GM19240 (cell line): Measurements from ENCODE around the gene CDK15.

ENCODE experiments used
- DNase-seq: peaks from one replicate; pipeline ENCODE4 v3.0.0; 2011; ENCODE audit warnings: low spot score; ENCODE audit not compliant: insufficient read length

CDK15 gene

DNA sequence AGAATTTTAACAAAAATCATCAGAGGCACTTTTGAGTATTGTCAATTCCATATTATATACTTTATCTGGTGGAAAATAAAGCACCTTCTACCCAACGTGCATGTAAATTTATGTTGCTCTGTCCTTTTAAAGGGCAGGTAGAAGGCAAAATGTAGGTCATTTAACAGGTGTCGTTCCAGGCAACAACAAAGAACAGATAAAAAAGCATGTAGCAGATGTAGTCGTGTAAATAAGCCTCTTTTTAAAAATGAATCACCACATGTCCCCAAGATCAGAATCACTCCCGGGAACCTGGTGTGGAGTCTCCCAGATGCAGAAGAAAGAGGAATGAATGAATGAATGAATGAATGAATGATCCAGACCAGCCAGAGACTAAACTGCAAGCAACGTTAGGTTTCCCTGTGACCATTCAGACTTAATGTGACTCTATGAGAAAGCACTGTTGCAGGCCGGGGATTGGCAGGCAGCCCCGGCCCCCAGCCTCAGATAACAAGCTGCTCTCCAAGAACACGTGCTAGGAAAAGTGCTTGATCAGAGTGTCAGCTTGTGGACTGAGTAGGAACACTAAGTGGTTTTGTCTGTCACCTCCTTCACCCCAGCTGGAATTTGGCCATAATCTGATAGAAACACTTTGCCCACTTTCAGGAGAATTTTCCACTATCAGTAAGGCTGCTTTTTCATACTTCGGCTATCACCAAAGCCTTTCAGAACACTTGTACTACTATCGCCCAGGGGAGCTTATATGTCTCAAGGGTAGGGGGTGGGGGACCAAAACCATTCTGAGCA is 100.6 kb downstream of the CDK15 start:
- no peak for DNase-seq

DNA sequence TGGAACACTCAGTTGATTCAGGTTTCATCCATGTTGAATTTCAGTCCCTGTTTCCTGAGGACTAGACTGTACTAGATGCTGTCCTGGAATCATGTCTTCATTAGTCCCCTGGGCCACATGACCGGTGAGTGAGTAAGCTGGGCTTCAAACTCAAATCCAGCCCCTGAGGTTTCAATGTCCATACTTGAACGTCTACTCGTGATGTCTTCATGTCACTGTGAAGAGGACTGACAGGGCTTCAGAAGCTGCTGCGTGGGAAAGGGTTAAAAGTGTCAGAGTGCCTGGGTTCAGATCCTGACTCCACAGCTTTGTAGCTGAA is 101.2 kb downstream of the CDK15 start:
- no peak for DNase-seq

DNA sequence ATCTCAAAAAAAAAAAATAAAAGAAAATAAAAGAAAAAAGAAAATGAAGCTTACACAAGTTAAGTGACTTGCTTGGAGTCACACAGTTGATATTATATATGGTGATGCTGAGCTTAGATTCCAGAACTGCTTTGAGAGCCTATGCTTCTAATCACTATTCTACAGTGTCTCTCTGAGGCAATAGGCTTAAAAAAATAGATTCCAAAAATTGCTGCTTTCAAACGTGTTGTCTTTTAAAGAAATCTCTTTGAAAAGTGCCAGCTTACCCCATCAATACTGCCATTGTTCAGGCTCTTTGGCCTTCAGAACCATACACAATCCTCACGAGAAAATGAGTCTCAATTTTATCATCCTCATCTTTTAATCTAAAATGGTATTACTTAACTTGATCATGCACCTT is 102.6 kb downstream of the CDK15 start:
- DNase-seq, result no peak

DNA sequence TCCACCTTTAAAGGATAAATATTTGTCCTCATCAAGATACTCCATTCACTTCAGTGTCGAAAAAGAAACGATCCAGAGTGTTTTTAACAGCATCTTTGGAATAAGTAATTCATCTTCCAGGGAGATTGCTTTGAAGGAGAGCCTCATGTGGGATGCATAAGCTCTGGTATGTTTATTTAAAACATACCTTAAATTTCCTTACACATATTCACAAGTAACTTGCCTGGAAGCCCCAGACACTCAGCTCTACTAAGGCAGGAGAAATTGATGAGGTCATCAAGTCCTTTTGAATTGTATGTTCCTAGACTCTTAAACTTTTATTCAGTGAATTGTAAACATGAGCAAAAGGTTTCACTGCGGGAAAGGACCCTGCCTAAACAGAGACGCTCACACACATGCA is 103.0 kb downstream of the CDK15 start:
- no peak for DNase-seq

DNA sequence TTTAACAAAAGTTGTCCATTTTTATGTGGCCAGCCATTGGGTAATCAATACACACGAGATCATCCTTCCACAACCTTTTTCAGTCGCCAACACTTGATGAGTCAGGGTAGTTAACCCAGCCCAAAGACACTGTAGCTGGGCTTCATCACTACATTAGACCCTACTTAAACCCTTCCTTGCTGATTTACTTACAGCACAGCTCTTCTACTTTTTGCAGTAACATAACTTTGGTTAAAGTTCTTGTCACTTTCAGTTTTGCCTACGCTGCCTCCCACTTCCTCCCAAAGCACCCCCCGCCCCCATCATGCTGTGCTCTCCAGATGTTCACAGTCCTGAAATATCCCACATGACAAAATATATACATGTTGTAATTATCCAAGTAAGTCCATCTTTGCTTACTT is 103.6 kb downstream of the CDK15 start:
- DNase-seq, result peak; percentile 27

DNA sequence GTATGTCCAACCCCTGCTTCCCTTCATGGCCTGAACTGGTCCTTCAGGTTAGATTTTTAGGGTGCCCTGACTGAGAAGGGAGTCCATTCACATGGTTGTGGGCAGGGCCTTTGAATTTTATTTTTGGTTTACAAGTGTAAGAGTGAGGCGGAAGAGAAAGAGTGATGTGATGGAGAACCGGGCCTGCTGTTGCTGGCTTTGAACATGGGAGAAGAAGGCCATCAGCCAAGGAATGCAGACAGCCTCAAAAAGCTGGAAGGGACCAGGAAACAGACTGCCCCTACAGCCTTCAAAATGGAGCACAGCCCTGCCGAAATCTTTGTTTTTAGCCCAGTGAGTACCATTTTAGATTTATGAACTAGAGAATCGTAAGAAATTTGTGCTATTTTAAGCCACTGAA is 105.0 kb downstream of the CDK15 start:
- DNase-seq, result no peak

DNA sequence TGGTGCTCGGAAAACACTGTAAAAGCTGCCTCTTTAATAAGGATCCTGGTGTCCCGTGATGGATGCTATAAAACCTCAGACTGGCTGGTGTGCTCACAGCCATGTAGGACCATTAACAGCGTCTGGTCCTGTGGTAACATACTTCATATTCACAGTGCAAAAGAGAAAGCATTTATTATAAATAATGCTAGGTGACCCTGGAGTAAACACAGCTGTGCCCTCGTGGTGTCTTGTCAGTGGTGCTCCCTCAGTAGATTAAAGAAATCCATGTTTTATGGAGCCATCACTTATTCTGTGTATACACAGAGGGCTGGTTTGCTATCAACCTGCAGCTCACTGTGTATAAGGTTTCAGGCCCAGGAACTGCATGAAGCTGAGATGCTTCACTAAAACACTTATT is 106.9 kb downstream of the CDK15 start:
- no peak for DNase-seq

DNA sequence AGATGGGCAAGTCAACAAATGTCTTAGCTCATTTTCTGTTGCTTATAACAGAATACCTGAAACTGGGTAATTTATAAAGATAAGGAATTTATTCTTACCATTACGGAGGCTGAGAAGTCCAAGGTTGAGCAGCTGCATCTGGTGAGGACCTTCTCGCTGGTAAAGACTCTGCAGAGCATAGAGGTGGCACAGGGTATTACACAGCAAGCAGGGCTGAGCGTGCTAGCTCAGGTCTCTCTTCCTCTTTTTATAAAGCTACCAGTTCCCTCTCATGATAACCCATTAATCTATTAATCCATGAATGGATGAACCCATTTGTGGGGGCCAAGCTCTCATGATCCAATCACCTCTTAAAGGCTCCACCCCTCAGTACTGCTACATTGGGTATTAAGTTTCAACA is 109.1 kb downstream of the CDK15 start:
- DNase-seq, result no peak

DNA sequence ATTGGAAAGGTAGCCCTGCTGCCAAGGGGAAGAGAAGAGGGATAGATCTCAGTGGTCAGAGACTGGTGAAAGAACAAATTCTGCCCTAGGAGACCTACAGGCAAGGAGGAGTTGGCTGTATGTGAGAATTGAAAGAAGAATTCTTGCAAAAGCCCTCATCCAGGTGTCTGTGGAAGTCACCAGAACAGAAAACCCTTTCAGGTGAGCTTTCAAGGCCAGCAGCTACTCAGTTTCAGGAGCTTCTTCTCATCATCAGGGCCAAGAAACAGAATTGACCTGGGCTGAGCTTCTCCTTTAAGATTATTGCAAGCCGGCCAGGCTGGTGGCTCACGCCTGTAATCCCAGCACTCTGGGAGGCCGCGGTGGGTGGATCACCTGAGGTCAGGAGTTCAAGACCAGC is 110.2 kb downstream of the CDK15 start:
- DNase-seq, result no peak

DNA sequence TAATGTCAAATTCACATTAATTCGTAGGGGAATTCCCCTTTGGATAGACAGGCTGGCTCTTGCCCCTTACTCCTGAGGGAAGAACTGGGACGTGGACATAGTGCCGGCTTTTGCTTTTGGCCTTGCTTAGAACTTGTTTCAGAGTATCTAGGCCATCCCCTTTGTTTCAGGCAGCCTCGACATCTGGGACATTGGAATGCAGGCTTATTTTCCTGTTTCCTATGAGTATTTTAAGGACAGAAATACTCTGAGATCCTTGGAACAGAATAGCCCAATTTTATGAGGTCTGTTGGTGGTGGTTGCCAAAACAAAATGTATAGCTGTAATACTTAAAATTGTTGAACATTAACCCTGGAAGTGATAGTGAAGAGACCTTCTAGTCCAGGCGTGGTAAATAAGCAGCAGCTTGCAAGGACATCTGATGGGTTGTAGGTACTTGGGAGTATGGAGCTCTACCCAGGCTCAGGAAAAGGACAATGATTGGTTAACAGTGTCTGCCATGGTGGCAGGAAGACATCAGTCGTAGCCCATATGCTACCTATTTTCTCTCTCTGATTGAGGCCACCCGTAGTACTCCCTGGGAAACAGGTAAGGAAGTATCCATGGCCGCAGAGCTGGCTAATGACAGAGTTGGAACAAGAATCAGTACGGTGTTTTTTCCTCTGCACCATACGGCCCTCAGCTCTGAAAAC is 112.4 kb downstream of the CDK15 start:
- DNase-seq, result no peak

DNA sequence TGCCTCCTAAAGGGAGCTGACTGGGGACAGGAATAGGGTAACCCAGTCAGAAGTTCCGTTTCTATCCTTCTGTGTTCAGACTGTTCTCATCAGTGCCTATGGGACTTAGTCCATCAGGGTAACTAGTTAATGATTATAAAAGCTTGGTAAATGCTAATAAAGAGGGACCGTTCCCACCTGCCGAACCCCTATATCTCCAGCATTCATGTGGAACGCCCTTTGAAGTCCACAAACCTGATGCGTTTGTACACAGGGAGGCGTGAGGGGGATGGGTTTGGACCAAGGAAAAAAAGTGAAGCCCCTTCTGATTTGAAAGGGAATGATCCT is 112.9 kb downstream of the CDK15 start:
- DNase-seq, result no peak

DNA sequence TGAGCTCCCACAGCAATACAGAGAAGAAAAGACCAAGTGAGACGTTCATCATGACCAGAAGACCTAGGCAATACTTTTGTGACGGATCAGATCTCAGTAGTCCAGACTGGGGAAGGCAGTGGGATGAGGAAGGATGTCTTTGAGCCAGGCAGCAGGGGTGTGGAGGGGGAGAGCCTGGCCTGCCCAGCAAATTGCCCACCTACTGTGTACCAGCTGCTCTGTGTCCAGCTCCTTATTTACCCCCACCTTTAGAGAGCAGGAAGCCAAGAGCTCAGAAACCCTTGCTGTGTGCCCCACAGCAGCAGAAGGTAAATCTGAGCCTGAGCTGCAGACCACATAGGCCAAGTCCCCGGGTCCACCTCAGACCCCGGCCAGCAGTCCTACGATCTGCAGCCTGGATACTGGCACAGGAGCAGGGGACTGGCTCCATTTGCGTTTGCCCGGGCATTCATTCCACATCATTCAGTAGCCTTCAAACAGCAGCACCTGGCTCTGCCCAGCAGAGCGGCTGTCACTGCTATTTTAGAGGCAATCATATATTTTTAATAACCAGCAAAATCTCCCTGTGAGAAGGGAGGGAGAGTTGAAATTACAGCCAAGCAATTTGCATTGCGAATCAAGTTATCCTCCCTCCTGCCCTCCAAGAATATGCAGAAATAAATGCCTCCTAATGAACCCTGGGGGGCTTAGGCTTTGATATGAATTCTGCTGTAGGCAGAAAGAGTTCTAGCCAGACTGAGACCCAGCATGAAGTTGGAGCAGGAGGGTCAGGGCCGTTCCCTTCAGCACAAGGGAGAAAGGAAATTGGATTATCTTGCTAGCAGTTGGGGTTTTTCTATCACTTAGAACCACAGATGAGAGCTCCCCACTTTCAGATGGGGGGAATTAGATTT is 117.3 kb downstream of the CDK15 start:
- DNase-seq, result no peak

DNA sequence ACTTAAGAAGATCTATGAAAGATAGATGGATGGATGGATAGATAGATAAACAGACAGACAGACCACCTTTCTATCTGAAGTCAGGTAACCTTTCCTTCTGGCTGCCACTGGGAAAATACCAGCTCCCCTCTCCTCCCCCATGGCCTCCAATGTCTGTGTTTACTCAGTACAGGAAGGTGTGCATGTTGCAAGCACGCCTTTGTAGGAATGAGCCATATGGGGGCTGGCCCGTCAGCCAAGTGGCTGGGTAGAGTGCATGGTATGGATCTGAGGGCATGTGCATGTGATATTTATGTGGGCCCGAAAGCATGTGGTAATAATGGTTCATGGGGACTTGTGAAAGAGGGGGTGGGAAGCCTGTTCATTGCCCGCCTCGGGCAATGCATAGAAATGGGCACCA is 118.1 kb downstream of the CDK15 start:
- DNase-seq, result no peak

DNA sequence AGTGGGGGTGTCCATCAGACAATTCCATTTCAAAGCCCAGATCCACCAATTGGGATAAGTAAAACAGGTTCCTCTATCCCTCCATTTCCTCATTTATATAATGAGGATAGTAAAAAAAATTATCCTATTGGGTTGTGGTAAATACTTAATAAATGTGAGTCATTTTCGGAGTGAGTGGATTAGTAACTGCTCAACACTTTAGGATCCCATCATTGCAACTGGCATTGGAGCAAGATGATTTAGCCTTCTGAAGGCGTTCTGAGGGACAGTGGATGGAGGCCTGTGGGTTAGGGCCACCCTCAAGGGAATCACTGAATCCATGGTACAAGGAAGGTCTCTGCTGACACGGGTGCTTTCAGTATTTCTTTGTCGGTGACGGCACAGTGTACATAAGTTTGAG is 118.7 kb downstream of the CDK15 start:
- no peak for DNase-seq

DNA sequence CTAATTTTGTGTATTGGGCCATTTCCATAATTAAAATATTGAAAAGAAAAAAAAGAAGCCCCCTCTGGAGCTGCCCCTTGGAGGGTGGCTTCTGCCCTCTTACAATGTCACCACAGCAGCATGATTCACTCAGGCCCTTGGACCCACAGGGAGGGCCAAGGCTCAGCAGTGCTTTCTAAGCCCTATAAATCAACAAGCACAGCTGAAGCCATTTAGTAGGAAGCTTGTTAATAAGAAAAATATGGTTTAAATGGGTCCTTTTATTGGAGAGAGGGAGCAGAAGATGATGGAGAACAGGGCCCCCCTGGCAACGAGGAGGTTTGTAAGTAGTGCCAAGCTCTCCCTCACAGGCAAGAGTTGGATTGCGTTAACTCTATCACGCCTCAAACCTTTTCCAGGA is 119.7 kb downstream of the CDK15 start:
- no peak for DNase-seq

DNA sequence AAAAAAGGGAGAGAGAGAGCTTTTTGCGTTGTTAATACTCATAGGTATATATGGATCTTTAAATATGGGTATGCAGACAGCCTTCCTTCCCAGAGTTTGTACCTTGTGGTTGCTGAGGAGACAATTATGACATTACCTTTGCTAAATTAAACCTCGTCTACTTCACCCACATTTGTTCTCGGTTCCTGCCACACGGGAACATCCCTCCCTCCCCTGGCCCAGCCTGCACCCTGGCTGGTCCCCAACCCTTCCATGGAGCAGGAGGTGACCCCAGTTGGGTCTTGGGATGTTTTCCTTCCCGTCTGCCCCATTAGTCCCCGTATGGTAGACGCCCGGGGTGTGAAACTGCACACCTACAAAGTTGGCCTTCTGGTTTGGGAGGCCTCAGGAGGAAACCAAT is 122.0 kb downstream of the CDK15 start:
- no peak for DNase-seq

DNA sequence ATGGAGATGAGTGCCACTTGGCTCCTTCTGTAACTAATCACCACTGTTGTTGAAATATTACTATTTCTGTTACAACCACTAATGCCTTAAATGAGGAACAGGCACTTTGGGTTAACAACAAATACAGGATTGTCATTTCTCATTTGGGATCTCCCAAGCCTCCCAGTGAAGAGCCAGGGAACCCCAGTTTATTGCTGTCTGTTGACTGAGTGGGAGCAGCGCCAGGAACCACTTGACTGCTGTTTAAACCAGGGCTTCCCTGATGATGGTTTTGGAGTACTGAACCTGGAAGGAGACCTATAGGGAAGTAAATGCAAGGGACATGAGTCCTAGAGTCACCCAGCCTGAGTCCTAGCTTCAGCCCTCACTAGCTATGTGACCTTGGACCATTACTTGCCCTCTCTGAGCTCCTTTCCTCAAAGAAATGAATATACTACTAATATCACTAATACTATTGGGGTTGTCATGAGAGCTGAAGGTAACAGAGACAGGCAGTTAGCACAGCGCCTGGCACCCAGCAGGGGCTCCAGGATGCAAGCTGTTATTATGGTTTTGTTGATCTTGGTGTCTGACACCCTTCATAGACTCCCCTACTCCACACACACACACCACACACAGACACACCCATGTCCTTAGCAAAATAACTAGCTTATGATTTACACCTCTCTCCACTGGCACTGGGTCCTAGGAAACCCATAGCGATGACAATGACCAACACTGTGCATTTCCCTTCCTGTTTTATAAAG is 123.1 kb downstream of the CDK15 start:
- DNase-seq, result no peak

DNA sequence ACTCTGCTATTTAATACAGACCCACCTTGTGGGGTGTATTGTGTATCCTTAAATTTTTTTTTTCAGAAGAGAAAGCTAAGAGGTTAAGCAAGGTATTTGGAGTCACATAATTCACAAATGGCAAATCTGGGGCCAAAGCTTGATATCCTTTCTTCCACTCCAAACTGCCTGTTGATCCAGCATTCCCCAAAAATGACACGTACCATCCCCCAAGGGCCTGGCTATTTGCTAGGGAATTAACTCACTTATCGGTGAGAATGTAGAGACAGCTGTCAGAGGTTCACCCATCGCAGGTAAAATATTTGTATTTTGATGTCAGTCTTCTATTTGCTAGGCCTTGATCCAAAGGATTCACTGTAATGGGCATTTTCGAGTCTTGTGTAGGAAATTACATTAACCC is 123.7 kb downstream of the CDK15 start:
- DNase-seq, result no peak

DNA sequence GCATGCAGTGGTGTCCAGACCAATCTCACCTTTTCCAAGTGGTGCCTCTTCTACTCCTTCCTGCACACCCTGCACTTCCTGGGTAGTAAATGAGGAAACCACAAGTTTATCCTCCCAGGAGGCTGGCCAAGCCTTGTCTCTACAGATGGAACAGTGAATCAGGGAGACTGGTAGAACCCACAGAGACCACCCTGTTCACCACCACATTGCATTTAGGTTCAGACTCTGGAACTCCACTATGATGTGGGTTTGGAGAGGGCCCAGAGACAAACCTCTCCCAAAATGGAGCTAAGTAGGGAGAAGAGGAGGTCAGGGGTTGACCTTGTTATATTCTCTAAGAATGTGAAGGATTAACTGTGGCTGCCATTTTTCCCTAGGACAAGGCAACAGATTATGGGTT is 124.5 kb downstream of the CDK15 start:
- no peak for DNase-seq

DNA sequence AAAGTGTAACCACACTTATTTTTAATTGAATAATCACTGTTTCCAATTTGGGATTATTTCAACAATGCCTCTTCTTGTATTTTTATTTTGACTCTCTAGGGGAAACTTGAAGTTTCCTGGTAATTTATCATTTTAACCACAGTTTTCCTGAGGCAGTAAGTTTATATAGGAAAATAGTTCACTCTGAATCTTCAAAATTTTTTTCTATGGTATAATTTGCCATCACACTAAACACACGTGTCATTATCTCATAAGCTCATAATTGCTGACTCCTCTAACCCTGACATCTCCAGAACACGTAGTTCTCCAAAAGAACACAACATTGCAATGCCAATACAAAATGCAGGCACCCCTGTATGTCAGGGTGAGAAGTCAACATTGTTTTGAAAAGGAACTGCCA is 125.1 kb downstream of the CDK15 start:
- no peak for DNase-seq

DNA sequence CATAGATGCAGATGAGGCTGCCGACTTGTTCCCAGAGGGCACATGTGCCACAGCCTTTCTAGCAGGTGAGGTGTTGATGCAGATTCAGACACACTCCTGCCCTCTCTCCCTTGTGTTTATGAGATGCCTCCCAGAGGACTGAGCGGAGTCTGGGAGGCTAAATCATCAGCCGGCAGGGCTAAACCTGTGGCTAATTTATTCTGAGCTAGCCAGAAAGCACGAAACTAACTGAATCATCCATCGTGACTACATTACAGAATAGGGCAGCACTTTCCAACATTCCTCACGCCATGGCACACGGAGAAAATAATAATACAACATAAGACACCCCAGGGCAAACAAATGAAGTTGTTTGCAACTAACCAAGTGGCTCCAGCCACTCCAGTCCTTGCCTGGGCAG is 125.6 kb downstream of the CDK15 start:
- DNase-seq, result no peak

DNA sequence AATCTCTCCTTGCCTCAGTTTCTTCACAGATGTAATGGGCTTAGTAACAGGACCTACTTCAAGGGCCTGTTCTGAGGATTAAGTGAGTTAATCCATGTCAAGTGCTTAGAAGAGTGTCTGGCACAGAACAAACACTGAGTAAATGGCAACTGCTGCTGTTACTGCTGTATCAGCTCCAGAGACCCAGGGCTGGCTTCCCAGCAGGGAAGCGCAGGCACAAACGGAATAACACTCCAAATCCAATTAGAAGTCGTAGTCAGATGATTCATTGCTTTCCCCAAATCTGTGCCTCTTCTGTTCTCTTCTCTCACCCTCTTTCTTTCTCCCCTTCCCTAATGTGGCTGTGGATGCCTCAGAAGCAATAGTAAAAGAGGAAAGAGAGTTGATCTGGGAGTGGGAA is 126.2 kb downstream of the CDK15 start:
- no peak for DNase-seq
